ENCODE measurements around the gene OR4C3.
"Not testable (repeated sequence)": the region's sequence is repeated elsewhere in the genome, so short reads cannot be mapped to it uniquely, and the experiment has no call there.

OR4C3 gene

GRCh38 chr11:48354677-48355076 lies 30.0 kb downstream of the OR4C3 start:
- ChIA-PET POLR2A (no interaction called here), CTCF (no interaction called here)
- TF ChIP-seq CTCF (IDR thresholded peaks at IDR 0.05; ENCODE audit: control extremely low read depth, extremely low read depth, low read depth, missing control alignments), result no peak
- DNase-seq (ENCODE audit: extremely low spot score), result no peak

GRCh38 chr11:48361289-48361688 lies 36.6 kb downstream of the OR4C3 start:
- DNase-seq (ENCODE audit: extremely low spot score); CTCF ChIA-PET; POLR2A ChIA-PET: not testable (repeated sequence)

- TF ChIP-seq CTCF (IDR thresholded peaks at IDR 0.05; ENCODE audit: control extremely low read depth, extremely low read depth, low read depth, missing control alignments), result no peak
- DNase-seq (ENCODE audit: extremely low spot score), result no peak
- CTCF ChIA-PET, result no interaction called here
- POLR2A ChIA-PET, result no interaction called here
Measured at GRCh38 chr11:48366365-48366764, 41.6 kb downstream of the OR4C3 start, which contains the start of gene OR4C5. Gene OR4C5 (minus strand): TSS chr11:48366465. CDS start chr11:48366465, 0 bp downstream.
